GM18520 (cell line): Measurements from ENCODE around the gene TTLL4.
"Not testable (repeated sequence)": the region's sequence is repeated elsewhere in the genome, so short reads cannot be mapped to it uniquely, and the experiment has no call there.

Source experiments
- ATAC-seq: cut with Tn5 transposase; IDR thresholded peaks from one replicate; pipeline ENCODE4 v1.9.1; 2021; ENCODE audit not compliant: unreplicated experiment

TTLL4 gene

DNA sequence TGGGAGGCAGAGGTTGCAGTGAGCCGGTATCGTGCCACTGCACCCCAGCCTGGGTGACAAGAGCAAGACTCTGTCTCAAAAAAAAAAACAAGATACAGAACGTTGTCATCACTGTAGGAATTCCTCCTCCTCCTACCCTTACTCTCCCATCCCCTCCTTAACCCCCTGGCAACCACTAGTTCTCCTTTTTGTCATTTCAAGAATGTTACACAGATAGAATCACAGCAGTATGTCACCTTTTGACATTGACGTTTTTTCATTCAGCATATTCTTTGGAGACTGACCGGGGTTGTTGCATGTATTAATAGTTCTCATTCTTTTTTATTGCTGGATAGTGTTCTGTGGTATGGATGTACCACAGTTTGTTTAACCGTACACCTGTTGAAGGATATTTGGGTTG is 32.4 kb downstream of the TTLL4 start:
- no peak for ATAC-seq

DNA sequence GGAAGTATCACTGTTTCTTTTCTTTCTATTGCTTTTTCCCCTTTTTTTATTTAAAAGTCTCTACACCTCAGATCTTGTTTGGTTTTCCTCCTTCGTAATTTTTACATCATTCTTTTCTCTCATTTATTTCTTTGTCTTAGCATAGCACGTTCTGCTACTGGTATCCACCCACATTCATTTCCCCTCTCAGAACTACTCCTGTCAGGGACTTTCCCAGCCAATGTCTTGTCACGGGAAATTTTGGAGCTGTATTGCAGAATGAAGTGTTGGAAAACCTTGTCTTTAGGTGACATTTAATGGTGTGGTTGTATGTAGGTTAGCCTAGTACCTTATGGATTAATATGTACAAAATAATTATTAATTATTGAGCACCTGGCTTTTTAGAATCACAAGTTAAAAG is 34.0 kb downstream of the TTLL4 start:
- no peak for ATAC-seq

GRCh38 chr2:218745160-218745558 is 34.5 kb downstream of the TTLL4 start:
- ATAC-seq = no peak

GRCh38 chr2:218745559-218746469 is 35.2 kb downstream of the TTLL4 start:
- ATAC-seq = no peak

DNA sequence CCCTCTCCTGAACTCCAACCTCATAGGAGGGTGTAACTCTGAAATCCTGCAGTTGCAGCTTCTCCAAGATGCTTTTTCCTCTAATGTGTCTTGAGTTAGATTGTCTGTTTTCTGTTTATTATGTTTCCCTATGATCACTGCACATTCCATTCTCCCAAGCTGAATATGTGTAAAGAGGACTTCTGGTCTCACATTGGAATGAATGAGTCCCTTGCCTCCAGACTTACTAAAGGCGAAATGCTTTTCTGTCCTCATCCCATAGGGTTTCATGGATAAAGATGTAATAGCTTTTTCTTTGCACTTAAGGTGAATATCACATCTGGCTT is 35.8 kb downstream of the TTLL4 start:
- no peak for ATAC-seq

DNA sequence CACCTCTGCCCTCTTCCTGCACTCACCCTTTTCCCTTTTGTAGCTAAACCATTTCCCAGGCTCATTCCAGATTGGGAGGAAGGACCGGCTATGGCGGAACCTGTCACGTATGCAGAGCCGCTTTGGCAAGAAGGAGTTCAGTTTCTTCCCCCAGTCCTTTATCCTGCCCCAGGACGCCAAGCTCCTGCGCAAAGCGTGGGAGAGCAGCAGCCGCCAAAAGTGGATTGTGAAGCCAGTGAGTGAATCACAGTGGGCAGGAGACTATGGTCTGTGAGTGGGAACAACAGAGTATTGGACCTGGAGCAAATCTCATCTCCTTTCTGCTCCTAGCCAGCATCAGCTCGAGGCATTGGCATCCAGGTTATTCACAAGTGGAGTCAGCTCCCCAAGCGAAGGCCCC is 36.3 kb downstream of the TTLL4 start:
- ATAC-seq = no peak

DNA sequence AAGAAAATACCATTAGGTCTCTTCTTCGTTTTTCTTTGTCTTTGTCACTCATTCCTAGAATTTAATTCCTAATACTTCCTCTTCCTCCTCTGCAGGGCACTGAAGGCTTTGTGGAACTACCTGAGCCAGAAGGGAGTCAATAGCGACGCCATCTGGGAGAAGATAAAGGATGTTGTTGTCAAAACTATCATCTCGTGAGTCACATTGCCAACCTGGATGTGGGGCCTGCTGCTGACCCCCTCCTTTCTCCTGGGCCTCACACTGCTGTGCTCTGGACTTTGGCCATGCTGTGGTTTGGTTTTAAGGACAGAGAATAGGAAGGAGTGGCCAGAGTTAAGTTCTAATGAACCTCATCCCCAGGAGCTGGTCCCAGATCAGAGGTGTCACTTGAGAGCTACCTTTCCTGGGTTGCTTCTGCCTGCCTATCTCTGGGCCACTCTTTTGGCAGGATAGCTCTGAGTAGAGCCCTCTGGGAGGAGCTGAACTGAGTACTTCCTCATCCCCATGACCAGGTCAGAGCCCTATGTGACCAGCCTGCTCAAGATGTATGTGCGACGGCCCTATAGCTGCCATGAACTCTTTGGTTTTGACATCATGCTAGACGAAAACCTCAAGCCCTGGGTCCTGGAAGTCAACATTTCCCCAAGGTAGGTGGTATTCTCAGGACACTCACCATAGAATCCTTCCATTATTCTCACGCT is 38.3 kb downstream of the TTLL4 start:
- no peak for ATAC-seq

- ATAC-seq = no peak
These were observed 43.6 kb downstream of the TTLL4 start for GRCh38 chr2:218754201-218754600.

DNA sequence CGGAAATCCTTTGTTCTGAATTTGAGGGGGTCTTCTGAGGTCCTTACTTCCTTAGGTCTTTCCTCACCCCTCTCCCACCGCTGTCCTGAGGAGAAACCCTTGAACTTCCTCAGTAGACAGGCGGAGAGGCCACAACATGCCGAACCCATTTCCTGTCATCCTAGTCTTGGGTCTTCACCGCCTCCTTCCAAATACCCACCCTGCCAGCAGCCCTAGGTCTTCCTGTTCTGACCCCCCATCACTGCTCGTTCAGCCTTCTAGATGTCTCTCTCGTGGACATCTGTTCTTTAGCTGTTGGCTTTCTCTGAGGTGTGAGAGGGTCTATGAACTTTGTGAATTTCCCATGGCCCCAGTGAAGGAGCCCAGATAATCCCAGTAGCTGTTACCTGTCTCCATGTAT is 44.1 kb downstream of the TTLL4 start:
- ATAC-seq = no peak

DNA sequence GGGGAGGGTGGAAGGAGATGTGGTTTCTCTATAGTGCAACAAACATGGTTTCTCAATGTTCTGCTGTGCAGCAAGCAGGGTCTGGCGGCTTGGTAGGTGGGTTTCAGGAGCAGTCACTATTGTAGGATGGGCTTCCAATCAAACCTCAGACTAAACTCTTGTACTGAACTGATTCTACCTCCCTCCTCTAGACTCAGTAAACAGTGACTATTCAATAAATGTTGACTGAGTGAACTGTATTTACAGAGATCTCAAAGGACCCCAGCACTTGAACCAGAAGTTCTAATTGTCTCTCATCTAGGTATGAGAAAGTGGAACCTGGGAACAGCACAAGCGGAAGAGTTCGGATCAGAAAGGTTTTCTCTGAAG is 44.5 kb downstream of the TTLL4 start:
- ATAC-seq = no peak

DNA sequence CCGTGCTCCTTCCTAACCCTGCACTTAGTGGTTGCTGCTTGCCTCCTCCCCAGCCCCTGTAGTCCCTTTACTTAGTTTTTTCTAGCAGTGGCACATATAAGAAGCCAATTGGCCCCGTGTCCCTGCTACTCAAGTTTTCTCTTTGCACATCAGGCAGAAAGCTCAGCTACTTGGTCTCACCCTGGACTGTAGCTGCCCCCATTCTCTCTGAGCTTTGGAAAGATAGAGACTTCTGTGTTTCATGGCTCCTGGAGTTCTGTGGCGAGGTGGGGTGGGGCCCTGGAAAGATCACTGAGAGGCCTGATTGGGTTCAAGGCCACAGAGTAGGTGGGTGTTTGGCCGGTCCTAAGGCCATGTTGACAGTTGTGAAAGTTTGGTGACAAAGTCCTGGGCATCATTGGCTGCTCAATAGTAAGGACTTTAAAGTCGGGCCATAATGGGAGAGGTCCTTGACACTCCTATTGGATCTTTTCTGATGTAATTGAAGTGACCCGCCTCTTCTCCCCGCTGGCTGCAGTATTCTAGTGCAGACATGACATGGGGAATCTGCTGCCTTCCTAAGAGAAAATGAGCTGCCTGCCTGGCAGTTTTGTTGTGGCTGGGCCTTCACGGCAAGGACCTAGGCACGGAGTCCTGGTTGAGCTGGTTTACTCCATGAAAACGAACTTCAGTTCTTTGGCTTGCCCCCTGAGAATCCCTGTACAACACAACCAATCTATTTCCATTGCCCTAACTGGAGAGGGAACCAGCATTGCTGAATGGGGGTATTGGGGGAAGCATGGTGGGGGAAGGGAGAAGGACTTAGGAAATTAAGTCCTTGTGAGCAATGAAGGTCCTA is 45.2 kb downstream of the TTLL4 start:
- ATAC-seq = no peak

DNA sequence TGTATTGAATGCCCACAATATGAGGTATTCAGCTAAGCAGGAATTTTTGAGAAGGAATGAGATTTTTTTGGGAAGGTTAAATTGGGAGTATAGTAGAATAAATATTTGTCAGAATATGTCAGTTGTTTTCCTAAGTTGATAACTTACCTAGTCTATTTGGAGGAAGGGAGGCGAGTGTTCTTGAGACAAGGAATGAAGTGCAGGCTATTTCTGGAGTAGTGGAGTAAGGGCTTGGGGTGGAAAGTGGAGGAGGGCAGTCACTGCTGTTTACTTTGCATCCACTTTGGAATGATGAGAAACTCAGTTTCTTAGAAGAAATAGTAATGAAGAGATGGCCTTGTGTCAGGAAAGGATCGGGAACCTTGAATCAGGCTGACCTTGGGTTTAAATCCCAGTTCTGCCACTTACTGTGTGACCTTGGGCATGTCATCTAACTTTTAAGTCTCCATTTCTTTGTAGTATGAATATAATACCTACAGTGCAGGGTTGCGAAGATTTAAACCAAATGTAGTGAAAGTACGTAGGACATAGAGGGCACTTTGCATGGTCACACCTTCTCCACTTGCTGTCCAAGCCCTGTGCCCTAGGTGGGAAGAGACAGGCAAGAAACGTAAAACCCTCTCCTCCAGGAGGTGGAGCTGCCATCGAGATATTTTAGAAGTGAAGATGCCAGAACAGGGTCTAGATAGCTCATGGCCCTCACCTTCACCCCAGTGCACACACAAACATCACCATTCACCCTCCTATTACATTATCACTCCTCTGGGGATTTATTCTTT is 46.2 kb downstream of the TTLL4 start:
- ATAC-seq = no peak

DNA sequence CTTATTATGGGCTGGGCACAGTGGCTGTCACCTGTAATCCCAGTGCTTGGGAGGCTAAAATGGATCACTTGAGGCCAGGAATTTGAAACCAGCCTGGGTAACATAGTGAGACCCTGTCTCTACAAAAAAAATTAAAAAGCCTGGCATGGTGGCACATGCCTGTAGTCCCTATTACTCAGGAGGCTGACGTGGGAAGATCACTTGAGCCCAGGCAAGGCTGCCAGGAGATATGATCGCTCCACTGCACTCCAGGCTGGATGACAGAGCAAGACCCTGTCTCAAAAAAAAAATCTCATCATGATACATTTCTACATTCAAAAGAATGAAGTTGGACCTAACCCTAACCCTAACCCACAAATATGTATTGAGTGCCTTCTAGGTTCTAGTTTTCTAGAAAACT is 51.2 kb downstream of the TTLL4 start:
- ATAC-seq = no peak

DNA sequence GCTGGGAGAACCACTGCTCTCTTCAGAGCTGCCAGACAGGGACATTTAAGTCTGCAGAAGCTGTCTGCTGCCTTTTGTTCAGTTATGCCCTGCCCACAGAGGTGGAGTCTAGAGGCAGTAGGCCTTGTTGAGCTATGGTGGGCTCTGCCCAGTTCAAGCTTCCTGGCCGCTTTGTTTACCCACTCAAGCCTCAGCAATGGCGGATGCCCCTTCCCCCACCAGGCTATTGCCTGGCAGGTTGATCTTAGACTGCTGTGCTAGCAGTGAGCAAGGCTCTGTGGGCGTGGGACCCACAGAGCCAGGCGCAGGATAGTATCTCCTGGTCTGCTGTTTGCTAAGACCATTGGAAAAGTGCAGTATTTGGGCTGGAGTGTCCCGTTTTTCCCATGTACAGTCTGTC is 62.1 kb downstream of the TTLL4 start:
- not testable (repeated sequence) for ATAC-seq

DNA sequence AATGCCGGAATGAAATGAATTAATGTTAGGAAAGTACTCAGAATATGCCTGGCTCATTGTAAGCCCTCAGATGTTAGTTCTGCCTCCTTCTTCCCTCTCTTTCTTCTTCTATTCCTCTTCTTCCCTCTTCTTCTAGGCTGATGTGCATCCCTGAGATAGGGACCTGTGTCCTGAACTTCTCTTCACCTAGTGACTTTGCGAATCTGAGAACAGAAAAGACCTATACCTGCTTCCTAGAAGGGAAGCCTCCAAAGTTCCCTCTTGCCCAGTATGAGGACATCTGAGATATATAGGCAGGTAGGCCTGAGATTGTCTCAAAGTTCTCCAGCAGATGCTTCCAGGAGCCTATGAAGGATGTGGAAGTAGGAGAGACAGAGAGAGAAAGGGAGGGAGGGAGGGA is 63.2 kb downstream of the TTLL4 start:
- ATAC-seq = no peak

DNA sequence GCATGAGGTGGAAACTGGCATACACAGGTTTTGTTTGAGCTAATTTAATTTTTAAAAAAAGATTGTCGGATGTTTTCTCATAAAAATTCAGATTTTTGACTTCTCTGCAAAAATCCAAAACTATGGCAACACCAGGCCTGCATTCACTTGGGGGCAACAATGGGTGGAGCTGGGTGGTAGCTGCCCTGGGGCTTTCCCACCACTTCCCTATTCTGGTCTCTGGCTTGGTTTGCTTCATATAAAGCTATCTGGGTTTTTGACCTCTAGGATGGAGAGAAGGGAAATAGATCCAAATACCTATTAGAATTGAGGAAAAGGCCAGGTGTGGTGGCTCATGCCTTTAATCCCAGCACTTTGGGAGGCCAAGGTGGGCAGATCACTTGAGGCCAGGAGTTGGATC is 65.9 kb downstream of the TTLL4 start:
- no peak for ATAC-seq

DNA sequence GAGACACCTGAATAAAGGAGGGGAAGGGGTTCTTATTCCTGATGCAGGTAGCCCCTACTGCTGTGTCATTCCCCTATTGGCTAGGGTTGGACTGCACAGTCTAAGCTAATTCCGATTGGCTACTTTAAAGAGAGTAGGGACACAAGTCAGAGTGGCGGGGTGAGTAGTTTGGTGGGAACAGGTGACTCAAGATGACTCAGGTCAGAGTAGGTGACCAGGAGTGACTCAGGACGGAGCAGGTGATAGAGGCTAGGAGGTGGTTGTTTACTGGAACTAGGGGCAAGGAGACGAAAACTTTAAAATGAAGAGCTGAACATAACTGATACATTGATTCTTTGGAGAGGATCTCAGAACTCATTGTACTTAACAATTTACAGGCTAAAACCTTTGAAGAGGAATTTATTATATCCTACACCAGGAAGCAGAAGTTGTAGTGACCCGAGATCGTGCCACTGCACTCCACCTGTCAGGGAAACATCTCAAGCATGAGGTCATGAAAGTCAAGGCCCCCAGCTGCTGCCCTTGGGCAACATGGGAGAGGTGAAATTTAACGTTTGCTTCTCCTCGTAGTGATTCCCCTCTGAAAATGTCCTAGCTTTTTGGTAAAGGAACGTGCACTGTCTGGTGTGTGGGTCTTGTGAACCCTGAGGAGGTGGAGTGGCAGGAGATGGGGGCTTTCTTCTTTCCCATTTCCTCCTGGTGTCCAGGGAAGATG is 66.8 kb downstream of the TTLL4 start:
- no peak for ATAC-seq

DNA sequence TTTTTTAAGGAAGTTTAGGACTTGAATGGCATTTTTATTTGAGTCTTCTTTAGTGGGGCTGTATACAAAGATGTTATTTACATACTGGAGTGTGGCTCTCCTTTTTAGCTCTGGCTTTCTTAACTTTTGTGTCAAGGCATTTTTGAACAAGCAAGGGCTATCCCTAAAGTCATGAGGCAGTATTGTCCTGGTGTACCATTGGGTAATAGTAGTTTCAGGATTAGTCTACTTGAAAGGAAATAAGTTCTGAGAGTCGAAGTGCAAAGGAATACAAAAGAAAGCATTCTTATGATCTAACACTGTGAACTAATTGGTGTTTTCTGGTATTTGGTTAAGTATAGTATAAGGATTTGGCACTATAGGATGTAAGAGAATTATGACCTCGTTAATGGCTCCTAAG is 69.4 kb downstream of the TTLL4 start:
- ATAC-seq = no peak

GRCh38 chr2:218780851-218781690 is 70.4 kb downstream of the TTLL4 start:
- ATAC-seq = no peak
